Duodenal mucosa (tissue), 2 donors: ENCODE results near the gene MBLAC2.

Experiments
- H3K27ac ChIP-seq: one replicate; pipeline ENCODE4 v1.7.0; 2013; ENCODE audit warnings: low read depth, low read length
- H3K27me3 ChIP-seq, 2 donors: one replicate each; pipeline ENCODE4 v1.7.0; 2013; ENCODE audit warnings: low read length in 2 of 2, control low read depth in 1 of 2; ENCODE audit not compliant: insufficient read depth in 2 of 2, control insufficient read depth in 1 of 2
- H3K36me3 ChIP-seq, 2 donors: one replicate each; pipeline ENCODE4 v1.7.0; 2013; ENCODE audit warnings: low read length in 2 of 2, control low read depth in 1 of 2; ENCODE audit not compliant: insufficient read depth in 2 of 2, control insufficient read depth in 1 of 2
- H3K4me1 ChIP-seq, 2 donors: one replicate each; pipeline ENCODE4 v1.7.0; 2013; ENCODE audit warnings: low read length in 2 of 2, control low read depth in 1 of 2; ENCODE audit not compliant: insufficient read depth in 2 of 2, control insufficient read depth in 1 of 2
- H3K4me3 ChIP-seq, 2 donors: one replicate each; pipeline ENCODE4 v1.7.0; 2013; ENCODE audit warnings: low read length in 2 of 2, low read depth in 1 of 2
- H3K9ac ChIP-seq, 2 donors: one replicate each; pipeline ENCODE4 v1.7.0; 2013; ENCODE audit warnings: low read length in 2 of 2, low read depth in 1 of 2
- H3K9me3 ChIP-seq, 2 donors: one replicate each; pipeline ENCODE4 v1.7.0; 2013; ENCODE audit warnings: low read length in 2 of 2, control low read depth in 1 of 2; ENCODE audit not compliant: control insufficient read depth in 1 of 2

MBLAC2 gene

DNA sequence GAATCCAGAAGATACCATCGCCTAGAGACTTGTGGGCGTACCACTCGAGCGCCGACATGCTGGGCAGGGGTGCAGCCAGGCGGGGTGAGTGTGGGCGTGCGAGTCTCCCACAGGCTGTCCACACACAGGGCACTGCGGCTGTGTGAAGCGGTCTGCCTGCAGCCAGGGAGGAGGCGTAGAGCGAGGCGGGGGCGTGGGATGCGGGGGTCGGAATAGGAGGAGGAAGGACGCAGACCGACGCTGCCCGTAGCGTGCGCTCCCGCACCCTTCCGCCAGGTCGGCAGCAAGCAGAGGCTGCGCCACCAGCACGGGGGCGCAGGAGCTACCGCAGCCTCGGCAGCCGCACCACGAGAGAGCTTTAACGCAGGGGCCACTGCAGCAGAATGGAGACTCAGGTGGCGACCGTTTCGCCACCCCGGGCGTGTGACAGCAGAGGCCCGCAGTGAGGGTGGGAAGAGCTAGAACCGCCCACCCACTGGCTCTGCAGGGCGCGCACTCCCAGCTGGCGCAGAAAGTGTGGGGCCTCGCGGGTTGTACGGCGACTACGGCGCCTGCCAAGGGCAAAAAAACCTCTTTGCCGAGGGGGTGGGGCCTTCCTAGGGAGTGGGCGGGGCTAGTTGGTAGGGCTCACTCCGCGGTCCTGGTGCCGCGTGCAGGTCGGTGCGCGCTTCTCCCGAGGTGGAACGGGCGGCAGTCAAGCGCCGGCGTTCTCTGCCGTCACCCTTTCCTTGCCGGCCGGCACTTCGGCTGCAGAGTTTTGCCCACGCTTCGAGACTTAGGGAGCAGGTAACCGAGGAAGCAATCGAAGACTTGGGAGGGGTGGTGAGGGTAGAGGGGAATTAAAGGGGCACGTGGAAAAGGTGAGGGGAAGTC is at the start of gene MBLAC2, which contains the start of gene POLR3G:
TSS of gene MBLAC2 (minus strand) at position 537 of the 873 bp plus-strand sequence. CDS start at position 58, 479 bp downstream.
TSS of gene POLR3G (plus strand) at position 630 of the 873 bp plus-strand sequence. CDS start 10,704 bp downstream, outside the sequence.
- Histone ChIP-seq H3K27ac (peak within 1 kb of the TSS; percentile 48), H3K36me3 (no peaks in the 10 kb centered on the region), H3K4me1 (peaks cover 6 to 18% of the 10 kb centered on the region in 2 donors)

DNA sequence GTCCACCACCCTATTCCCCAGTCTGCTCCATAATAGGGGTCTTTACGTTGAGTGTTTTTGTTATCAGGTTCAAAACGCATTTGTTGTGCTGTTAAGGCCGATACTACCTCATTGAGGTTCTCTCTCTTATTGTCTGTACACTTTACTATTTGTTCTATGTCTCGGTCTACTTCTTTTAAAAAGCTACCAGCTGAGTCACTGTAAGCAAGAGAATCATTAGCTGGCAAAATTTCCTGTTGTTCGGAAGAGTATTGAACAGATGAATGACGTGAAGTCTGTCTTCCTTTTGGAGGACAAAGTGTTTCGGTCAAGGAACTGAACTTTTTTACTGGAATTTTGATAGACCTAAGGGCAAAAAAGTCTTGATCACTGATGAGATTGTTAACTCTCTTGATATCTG is 44.5 kb upstream of the MBLAC2 start:
- H3K27me3 ChIP-seq = no peaks in the 10 kb centered on the region
- H3K9me3 ChIP-seq = no peaks in the 10 kb centered on the region
- no peak overlapping the region for H3K4me3 ChIP-seq
- peaks cover 12 to 32% of the 10 kb centered on the region in 2 donors for H3K36me3 ChIP-seq
- H3K27ac ChIP-seq = no peak overlapping the region
- H3K9ac ChIP-seq = no peak overlapping the region
- H3K4me1 ChIP-seq = no peaks in the 10 kb centered on the region

More for the DNA sequence above, at the start of gene MBLAC2, which contains the start of gene POLR3G:
- Histone ChIP-seq H3K4me3 (peak within 1 kb of the TSS; percentile 97 to 100), H3K9me3 (no peaks in the 10 kb centered on the region), H3K9ac (peak within 1 kb of the TSS; percentile 71 to 83), H3K27me3 (no peaks in the 10 kb centered on the region)

DNA sequence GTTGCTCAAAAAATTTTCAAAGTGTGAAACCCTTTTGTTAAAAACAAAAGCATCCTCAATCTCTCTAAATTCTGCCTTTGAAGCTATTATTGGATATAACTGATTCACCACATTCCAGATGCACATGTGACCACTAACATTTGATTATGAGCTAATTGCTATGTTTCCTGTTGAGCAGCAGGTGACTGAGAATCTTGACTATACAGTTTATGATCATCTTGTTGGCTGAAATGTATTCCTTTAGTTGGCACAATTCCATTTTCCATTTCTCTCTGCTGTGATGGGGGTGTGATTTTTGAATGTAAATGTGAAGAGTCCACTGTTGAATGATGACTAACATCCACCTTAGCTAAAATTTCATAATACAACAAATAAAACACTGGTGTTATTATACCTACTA is 44.1 kb upstream of the MBLAC2 start:
- no peaks in the 10 kb centered on the region for H3K27me3 ChIP-seq
- no peak overlapping the region for H3K4me3 ChIP-seq
- peaks cover 12 to 28% of the 10 kb centered on the region in 2 donors for H3K36me3 ChIP-seq
- no peaks in the 10 kb centered on the region for H3K9me3 ChIP-seq
- no peaks in the 10 kb centered on the region for H3K4me1 ChIP-seq
- no peak overlapping the region for H3K27ac ChIP-seq
- H3K9ac ChIP-seq = no peak overlapping the region

DNA sequence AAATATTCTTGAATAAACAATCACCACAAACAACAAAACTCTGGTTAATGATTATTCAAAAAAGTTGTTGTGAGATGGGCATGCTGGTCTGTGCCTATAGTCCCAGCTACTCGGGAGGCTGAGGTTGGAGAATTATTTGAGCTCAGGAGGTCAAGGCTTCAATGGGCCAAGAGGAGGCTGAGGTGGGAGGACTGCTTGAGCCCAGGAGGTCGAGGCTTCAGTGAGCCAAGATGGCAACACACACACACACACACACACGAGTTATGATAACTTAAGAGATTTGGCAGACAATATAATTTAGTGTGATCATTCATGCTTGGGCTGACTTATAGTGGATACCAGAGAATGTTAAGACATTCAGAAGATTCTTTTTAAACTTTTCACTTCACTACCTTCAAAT is 39.9 kb upstream of the MBLAC2 start:
- H3K27me3 ChIP-seq = no peaks in the 10 kb centered on the region
- H3K9ac ChIP-seq = no peak overlapping the region
- H3K27ac ChIP-seq = no peak overlapping the region
- peaks cover 5 to 8% of the 10 kb centered on the region in 2 donors for H3K36me3 ChIP-seq
- no peaks in the 10 kb centered on the region for H3K4me1 ChIP-seq
- no peaks in the 10 kb centered on the region for H3K9me3 ChIP-seq
- no peak overlapping the region for H3K4me3 ChIP-seq

DNA sequence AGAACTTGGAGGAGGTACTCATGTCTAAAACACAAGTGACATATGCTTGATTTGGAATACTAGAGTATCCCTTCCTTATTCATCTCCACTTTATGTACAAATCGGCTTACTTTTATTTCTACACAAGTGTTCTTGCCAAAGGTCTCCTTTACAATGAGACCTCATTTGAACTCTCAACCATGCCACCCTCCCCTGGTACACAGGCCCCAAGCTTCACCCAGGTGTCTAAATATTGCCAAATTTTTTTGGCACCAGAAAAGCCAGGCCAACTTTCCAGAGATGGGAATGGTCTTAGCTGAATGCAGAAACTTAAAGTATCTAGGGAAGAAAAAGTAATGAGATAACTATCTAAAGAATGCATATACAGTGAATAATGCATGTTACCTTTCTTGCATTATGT is 35.9 kb upstream of the MBLAC2 start:
- Histone ChIP-seq H3K27ac (no peak overlapping the region), H3K9me3 (no peaks in the 10 kb centered on the region), H3K4me3 (no peak overlapping the region), H3K36me3 (no peaks in the 10 kb centered on the region), H3K4me1 (no peaks in the 10 kb centered on the region), H3K9ac (no peak overlapping the region), H3K27me3 (no peaks in the 10 kb centered on the region)

DNA sequence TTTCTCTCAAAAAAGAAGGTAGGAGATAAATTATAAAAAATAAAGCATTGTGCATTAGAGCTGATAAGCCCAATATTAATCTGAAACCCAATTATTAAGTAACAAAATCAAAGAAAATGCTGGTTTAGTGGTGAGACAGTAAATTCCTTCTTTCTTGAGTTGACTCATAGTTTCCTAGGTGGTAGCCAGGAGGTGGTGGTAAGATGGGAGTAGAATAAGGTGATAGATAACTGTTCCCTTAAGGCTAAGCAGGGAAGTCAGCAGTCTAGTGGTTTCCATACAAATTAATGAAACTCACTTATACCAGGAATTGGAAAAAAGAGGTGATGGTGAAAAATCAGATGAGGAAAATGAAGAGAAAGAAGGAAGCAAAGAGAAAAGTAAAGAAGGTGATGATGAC is 31.6 kb upstream of the MBLAC2 start:
- Histone ChIP-seq H3K36me3 (no peaks in the 10 kb centered on the region), H3K9me3 (no peaks in the 10 kb centered on the region), H3K27ac (no peak overlapping the region)

DNA sequence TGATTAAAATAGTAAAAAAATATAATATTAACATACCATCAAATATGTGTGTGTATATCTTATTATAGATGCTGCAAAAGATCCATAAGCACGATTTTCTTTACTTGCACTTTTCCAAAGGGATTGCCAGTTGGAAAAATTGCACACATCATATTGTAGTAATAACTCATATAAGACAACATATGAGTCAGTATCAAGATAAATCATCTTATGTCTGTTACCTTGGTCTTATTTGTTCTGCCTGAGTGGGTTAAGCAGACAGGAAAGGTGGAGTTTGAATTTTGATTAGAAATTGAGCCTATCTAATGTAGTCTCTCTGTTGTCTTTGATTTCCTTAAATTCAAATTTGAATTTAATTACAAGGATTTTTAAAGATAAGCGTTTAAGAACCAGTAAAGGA is 30.2 kb upstream of the MBLAC2 start:
- no peaks in the 10 kb centered on the region for H3K36me3 ChIP-seq
- no peak overlapping the region for H3K9ac ChIP-seq
- no peak overlapping the region for H3K4me3 ChIP-seq
- H3K4me1 ChIP-seq = no peaks in the 10 kb centered on the region
- H3K9me3 ChIP-seq = no peaks in the 10 kb centered on the region
- H3K27ac ChIP-seq = no peak overlapping the region
- no peaks in the 10 kb centered on the region for H3K27me3 ChIP-seq

More for the DNA sequence above, 31.6 kb upstream of the MBLAC2 start:
- Histone ChIP-seq H3K27me3 (no peaks in the 10 kb centered on the region), H3K9ac (no peak overlapping the region), H3K4me3 (no peak overlapping the region), H3K4me1 (no peaks in the 10 kb centered on the region)

DNA sequence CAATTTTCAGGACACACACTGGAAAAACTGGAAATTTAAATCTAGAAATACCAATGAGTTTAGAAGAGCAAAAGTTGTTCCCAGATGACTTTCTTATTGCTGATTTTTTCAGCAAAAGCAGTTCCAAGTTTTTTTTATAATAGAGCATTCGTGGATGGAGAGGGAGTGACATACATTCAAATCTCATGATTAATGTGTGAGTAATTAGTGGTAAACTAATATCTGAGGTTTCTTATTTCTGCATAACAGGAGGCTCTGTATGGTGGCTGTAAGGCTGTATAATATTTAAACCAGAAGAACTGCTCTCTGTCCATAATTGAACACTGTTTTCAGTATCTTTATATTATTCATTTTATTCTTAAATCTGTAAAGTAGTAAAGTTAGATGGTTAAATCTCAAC is 29.0 kb upstream of the MBLAC2 start:
- Histone ChIP-seq H3K4me3 (no peak overlapping the region), H3K36me3 (no peaks in the 10 kb centered on the region), H3K9me3 (no peaks in the 10 kb centered on the region), H3K27me3 (no peaks in the 10 kb centered on the region), H3K9ac (no peak overlapping the region), H3K4me1 (no peaks in the 10 kb centered on the region), H3K27ac (no peak overlapping the region)

DNA sequence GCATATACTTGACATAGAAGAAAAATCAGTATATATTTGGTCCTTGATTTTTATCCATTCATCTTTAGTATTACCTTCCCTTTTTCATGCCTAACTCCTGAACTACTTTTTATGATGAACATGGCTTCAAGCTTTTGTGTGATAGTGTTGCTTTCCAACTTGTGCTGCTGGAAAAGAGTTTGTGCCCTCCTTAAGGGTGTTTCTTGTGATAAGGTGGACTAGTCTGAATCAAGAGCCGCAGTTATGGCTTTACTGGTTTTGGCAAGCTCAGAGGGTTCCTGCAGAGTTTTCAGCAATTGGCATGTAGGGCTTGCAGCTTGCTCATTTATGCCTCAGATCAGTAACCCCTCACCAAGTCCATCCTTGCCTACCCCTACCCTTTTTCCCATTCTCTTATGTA is 20.6 kb upstream of the MBLAC2 start:
- H3K9ac ChIP-seq = no peak overlapping the region
- no peak overlapping the region for H3K4me3 ChIP-seq
- H3K27ac ChIP-seq = no peak overlapping the region
- peaks cover 0 to 5% of the 10 kb centered on the region in 2 donors for H3K9me3 ChIP-seq
- H3K4me1 ChIP-seq = no peaks in the 10 kb centered on the region
- no peaks in the 10 kb centered on the region for H3K36me3 ChIP-seq
- no peaks in the 10 kb centered on the region for H3K27me3 ChIP-seq

DNA sequence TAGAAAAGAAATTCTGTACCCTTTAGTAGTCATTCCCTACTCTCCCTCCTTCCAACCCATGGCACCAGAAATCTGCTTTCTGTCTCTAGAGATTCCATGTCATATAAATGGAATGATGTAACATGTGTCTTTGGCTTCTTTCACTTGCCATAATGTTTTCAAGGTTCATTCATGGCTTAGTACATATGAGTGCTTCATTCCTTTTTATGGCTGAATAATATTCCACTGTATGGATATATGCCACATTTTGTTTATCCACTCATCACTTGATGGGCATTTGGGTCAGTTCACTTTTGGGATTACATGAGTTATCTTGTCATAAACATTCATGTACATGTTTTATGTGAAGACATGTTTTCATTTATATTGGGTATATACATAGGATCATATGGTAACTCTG is 19.5 kb upstream of the MBLAC2 start:
- Histone ChIP-seq H3K27me3 (no peaks in the 10 kb centered on the region), H3K9me3 (peaks cover 0 to 5% of the 10 kb centered on the region in 2 donors), H3K9ac (no peak overlapping the region), H3K27ac (no peak overlapping the region), H3K4me1 (no peaks in the 10 kb centered on the region), H3K36me3 (no peaks in the 10 kb centered on the region), H3K4me3 (no peak overlapping the region)
